ENCODE results near the gene AKR1C4. TPM values are rescaled to one million over a fixed set of nuclear protein-coding genes. Genes with fewer than 3 reads are reported as not detected.
"Not testable (repeated sequence)": the region's sequence is repeated elsewhere in the genome, so short reads cannot be mapped to it uniquely, and the experiment has no call there.

The AKR1C4 gene
- total and polyA plus RNA-seq, 8 donors, result not detected

DNA sequence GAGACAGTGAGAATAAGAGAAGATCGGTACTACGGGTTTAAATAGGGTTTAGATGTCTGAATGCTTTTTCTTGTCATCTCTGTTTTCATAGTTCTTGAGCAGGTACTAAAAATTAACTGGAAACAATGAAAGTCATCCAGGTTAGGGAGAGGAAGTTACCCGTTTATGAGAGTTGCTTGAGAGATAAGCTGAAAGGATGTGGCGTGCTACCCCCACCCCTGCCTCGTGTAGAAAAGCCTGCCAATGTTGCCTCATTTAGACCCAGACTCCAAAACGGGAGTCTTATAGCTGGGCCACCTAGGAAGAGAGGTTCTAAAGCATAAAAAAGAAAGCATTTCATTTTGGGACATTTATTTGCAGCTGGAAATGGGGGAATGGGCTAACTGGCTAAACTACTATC is 10.2 kb downstream of the AKR1C4 start:
- H3K9me3 ChIP-seq, result peaks cover 0 to 29% (median 17%) of the 10 kb centered on the region in 4 donors
- H3K4me3 ChIP-seq, result no peak overlapping the region
- intact Hi-C loops (cut with DNase I; ENCODE audit: low total_unique reads), result no loop called here
- H3K27ac ChIP-seq, result no peak overlapping the region
- no peaks in the 10 kb centered on the region for H3K4me1 ChIP-seq
- no peak for DNase-seq
- H3K36me3 ChIP-seq, result no peaks in the 10 kb centered on the region
- no peaks in the 10 kb centered on the region for H3K27me3 ChIP-seq
- TF ChIP-seq POLR2AphosphoS5 (IDR thresholded peaks at IDR 0.05) (no peak), POLR2A (IDR thresholded peaks at IDR 0.05) (no peak), EP300 (IDR thresholded peaks at IDR 0.05) (no peak)
- TF ChIP-seq, protein P1, sequence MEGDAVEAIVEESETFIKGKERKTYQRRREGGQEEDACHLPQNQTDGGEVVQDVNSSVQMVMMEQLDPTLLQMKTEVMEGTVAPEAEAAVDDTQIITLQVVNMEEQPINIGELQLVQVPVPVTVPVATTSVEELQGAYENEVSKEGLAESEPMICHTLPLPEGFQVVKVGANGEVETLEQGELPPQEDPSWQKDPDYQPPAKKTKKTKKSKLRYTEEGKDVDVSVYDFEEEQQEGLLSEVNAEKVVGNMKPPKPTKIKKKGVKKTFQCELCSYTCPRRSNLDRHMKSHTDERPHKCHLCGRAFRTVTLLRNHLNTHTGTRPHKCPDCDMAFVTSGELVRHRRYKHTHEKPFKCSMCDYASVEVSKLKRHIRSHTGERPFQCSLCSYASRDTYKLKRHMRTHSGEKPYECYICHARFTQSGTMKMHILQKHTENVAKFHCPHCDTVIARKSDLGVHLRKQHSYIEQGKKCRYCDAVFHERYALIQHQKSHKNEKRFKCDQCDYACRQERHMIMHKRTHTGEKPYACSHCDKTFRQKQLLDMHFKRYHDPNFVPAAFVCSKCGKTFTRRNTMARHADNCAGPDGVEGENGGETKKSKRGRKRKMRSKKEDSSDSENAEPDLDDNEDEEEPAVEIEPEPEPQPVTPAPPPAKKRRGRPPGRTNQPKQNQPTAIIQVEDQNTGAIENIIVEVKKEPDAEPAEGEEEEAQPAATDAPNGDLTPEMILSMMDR (IDR thresholded peaks at IDR 0.05), result no peak
- 53 to 72% (median 67%) methylated on average over 6 of the region's 6 CpGs for WGBS, 5 donors

DNA sequence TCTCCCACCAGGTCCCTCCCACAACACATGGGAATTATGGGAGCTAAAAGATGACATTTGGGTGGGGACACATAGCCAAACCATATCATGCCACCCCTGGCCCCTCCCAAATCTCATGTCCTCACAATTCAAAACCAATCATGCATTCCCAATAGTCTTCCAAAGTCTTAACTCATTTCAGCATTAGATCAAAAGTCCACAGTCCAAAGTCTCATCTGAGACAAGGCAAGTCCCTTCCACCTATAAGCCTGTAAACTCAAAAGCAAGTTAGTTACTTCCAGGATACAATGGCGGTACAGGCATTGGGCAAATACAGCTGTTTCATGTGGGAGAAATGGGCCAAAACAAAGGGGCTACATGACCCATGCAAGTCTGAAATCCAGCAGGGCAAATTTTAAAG is 13.1 kb downstream of the AKR1C4 start:
- H3K4me3 ChIP-seq; H3K27me3 ChIP-seq; H3K27ac ChIP-seq; H3K4me1 ChIP-seq; intact Hi-C loops (cut with DNase I; ENCODE audit: low total_unique reads); DNase-seq; H3K36me3 ChIP-seq: not testable (repeated sequence)
- 86 to 100% (median 96%) methylated on average over 1 of the region's 1 CpG for WGBS, 5 donors
- peaks cover 0 to 14% (median 5%) of the 10 kb centered on the region in 4 donors for H3K9me3 ChIP-seq

DNA sequence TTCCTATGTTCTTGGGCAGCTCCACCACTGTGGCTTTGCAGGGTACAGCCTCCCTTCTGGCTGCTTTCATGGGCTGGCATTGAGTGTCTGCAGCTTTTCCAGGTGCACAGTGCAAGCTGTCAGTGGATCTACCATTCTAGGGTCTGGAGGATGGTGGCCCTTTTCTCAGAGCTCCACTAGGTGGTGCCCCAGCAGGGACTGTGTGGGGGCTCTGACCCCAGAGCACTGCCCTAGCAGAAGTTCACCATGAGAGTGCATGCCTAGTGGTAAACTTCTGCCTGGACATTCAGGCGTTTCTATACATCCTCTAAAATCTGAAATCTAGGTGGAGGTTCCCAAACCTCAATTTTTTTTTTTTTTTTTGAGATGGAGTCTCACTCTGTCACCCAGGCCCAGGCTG is 13.6 kb downstream of the AKR1C4 start:
- H3K27ac ChIP-seq; H3K4me1 ChIP-seq; H3K4me3 ChIP-seq; H3K36me3 ChIP-seq; intact Hi-C loops (cut with DNase I; ENCODE audit: low total_unique reads); H3K27me3 ChIP-seq; DNase-seq: not testable (repeated sequence)
- 50 to 92% (median 85%) methylated on average over 1 of the region's 1 CpG for WGBS, 5 donors
- H3K9me3 ChIP-seq, result peaks cover 0 to 14% (median 5%) of the 10 kb centered on the region in 4 donors

DNA sequence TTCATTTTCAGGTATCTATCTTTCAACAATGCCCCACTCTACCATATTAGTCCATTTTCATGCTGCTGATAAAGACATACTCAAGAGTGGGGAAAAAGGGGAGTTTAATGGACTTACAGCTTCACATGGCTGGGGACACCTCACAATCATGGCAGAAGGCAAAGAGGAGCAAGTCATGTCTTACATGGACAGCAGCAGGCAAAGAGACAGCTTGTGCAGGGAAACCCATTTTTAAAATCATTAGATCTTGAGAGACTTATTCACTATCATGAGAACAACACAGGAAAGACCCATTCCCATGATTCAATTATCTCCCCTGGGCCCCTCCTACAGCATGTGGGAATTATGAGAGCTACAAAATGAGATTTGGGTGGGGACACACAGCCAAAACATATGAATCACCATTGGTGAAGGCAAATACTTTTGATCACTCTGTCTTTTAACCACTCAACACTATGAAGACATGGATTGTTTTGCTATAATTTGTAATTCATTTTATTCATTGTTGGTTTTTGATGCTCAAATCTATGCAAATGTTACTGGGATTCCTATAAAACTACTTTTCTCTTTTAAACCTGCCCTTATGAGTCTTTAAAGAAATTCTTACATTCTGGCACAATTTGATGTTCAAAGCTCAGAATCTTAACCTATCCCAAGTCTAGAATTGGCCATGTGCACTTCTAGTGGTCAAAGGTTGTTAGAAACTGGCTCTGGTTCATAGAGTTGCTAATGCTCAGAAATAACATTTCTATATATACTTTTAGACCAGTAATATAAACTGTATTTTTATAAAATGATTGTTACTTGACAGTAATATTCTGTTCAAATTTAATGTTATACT is 15.3 kb downstream of the AKR1C4 start:
- H3K4me3 ChIP-seq, result no peak overlapping the region
- DNase-seq, result no peak
- intact Hi-C loops (cut with DNase I; ENCODE audit: low total_unique reads), result no loop called here
- no peaks in the 10 kb centered on the region for H3K36me3 ChIP-seq
- peaks cover 0 to 14% (median 5%) of the 10 kb centered on the region in 4 donors for H3K9me3 ChIP-seq
- no peaks in the 10 kb centered on the region for H3K4me1 ChIP-seq
- TF ChIP-seq EP300 (IDR thresholded peaks at IDR 0.05), result no peak
- no peak for TF ChIP-seq POLR2A (IDR thresholded peaks at IDR 0.05)
- H3K27ac ChIP-seq, result no peak overlapping the region
- no peaks in the 10 kb centered on the region for H3K27me3 ChIP-seq

DNA sequence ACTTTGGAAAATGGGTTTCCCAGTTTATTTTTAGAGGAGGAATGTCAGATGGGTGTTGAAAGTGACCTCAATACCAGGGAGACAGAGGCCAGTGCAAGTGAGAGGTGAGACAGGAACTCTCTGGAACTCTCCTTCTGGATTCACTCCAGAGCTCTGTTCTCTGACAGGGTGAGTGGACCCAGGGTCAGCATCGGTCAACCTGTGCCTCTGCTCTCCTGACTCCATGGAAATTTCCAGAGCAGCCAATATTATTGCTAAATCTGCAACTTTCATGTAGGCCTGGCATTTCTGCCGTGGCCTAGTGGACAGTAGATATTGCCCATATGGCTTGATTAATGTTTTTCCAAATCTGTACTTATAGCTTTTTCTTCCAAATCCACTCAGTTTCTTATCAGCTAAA is 20.2 kb downstream of the AKR1C4 start:
- DNase-seq, result no peak
- no peaks in the 10 kb centered on the region for H3K4me1 ChIP-seq
- intact Hi-C loops (cut with DNase I; ENCODE audit: low total_unique reads), result no loop called here
- TF ChIP-seq, protein P1 (IDR thresholded peaks at IDR 0.05), result no peak
- no peak for TF ChIP-seq POLR2A (IDR thresholded peaks at IDR 0.05)
- no peak for TF ChIP-seq POLR2AphosphoS5 (IDR thresholded peaks at IDR 0.05)
- TF ChIP-seq EP300 (IDR thresholded peaks at IDR 0.05), result no peak
- H3K4me3 ChIP-seq, result no peak overlapping the region
- H3K27ac ChIP-seq, result no peak overlapping the region
- 36 to 46% (median 45%) methylated on average over 2 of the region's 2 CpGs for WGBS, 5 donors
- no peaks in the 10 kb centered on the region for H3K36me3 ChIP-seq
- peaks cover 0 to 1% (median under 1%) of the 10 kb centered on the region in 4 donors for H3K9me3 ChIP-seq
- H3K27me3 ChIP-seq, result no peaks in the 10 kb centered on the region

DNA sequence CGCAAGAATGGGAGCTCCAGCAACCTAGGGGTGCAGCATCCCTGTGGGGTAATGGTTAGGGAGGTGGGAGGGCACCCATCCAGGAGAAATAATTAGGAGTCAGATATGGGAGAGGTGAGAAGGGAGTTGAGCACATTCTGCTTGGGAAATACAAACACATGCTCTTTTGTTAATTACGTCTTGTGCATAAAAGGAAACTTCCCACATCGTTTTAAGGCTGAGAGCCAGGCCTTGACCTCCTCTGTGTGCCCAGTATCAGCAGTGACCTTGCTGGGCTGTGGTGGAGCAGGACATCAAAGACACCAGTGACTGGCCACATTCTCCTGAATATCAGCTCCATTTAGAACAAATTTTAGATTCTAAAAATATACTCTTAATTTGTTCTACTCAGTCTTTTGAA is 22.6 kb downstream of the AKR1C4 start:
- Histone ChIP-seq H3K27ac (no peak overlapping the region), H3K9me3 (peaks cover 0 to 11% (median 8%) of the 10 kb centered on the region in 4 donors), H3K4me1 (no peaks in the 10 kb centered on the region), H3K27me3 (no peaks in the 10 kb centered on the region), H3K4me3 (no peak overlapping the region), H3K36me3 (no peaks in the 10 kb centered on the region)
- intact Hi-C loops (cut with DNase I; ENCODE audit: low total_unique reads), result no loop called here
- 42 to 54% (median 47%) methylated on average over 3 of the region's 3 CpGs for WGBS, 5 donors
- no peak for DNase-seq
- TF ChIP-seq POLR2AphosphoS5 (IDR thresholded peaks at IDR 0.05), result no peak

DNA sequence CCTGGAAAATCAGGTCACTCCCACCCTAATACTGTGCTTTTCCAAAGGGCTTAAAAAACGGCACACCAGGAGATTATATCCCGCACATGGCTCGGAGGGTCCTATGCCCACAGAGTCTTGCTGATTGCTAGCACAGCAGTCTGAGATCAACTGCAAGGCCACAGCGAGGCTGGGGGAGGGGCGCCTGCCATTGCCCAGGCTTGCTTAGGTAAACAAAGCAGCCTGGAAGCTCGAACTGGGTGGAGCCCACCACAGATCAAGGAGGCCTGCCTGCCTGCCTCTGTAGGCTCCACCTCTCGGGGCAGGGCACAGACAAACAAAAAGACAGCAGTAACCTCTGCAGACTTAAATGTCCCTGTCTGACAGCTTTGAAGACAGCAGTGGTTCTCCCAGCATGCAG is 26.3 kb downstream of the AKR1C4 start:
- DNase-seq; H3K4me1 ChIP-seq; H3K27ac ChIP-seq; H3K27me3 ChIP-seq; H3K4me3 ChIP-seq; intact Hi-C loops (cut with DNase I; ENCODE audit: low total_unique reads); H3K36me3 ChIP-seq: not testable (repeated sequence)
- 72 to 90% (median 77%) methylated on average over 5 to 7 of the region's 7 CpGs for WGBS, 5 donors
- peaks cover 0 to 11% (median 8%) of the 10 kb centered on the region in 4 donors for H3K9me3 ChIP-seq
